ENCODE data around the gene DQX1. TPM values are rescaled to one million over a fixed set of nuclear protein-coding genes. Genes with fewer than 3 reads are reported as not detected.
A peak's percentile ranks its signal among the peaks of the same experiment; 100 is the strongest.

The DQX1 gene
- total and polyA plus RNA-seq, 9 of the 15 experiments (the other 6 are each of a cell fraction or from before 2014, with no cell fraction given) = 0.04 to 0.38 (median 0.18) TPM; not detected in 1

GRCh38 chr2:74507145-74507925 is 18.7 kb downstream of the DQX1 start, which contains the start of gene PCGF1 (continued):
- TF ChIP-seq PKNOX1 (IDR thresholded peaks at IDR 0.05) (no peak), HDAC3 (IDR thresholded peaks at IDR 0.05; ENCODE audit: borderline replicate concordance, partially characterized antibody) (no peak), MTA1 (IDR thresholded peaks at IDR 0.05; ENCODE audit: borderline replicate concordance) (no peak), NCOA1 (IDR thresholded peaks at IDR 0.05; ENCODE audit: low read depth) (no peak), FOXO4 (CRISPR knock-in tag; IDR thresholded peaks at IDR 0.05) (no peak), CHCHD3 (CRISPR knock-in tag; IDR thresholded peaks at IDR 0.05) (no peak), NFE2 (IDR thresholded peaks at IDR 0.05; ENCODE audit: low read depth) (0 out of 2 replicates have a peak, but pooled peaks have one; percentile 2), ZNF551 (CRISPR knock-in tag; IDR thresholded peaks at IDR 0.05) (no peak), ZBTB49 (CRISPR knock-in tag; IDR thresholded peaks at IDR 0.05; ENCODE audit: borderline replicate concordance) (no peak), SMAD2 (IDR thresholded peaks at IDR 0.05; ENCODE audit: low read depth, low read length) (no peak), NKRF (IDR thresholded peaks at IDR 0.05; ENCODE audit: borderline replicate concordance) (peak; percentile 74), ELF4 (CRISPR knock-in tag; IDR thresholded peaks at IDR 0.05) (0 out of 2 replicates have a peak, but pooled peaks have one; percentile 15)
- TF ChIP-seq, protein P1, sequence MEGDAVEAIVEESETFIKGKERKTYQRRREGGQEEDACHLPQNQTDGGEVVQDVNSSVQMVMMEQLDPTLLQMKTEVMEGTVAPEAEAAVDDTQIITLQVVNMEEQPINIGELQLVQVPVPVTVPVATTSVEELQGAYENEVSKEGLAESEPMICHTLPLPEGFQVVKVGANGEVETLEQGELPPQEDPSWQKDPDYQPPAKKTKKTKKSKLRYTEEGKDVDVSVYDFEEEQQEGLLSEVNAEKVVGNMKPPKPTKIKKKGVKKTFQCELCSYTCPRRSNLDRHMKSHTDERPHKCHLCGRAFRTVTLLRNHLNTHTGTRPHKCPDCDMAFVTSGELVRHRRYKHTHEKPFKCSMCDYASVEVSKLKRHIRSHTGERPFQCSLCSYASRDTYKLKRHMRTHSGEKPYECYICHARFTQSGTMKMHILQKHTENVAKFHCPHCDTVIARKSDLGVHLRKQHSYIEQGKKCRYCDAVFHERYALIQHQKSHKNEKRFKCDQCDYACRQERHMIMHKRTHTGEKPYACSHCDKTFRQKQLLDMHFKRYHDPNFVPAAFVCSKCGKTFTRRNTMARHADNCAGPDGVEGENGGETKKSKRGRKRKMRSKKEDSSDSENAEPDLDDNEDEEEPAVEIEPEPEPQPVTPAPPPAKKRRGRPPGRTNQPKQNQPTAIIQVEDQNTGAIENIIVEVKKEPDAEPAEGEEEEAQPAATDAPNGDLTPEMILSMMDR (IDR thresholded peaks at IDR 0.05 in 2 of 3, conservative IDR thresholded peaks at IDR 0.05 in 1 of 3; ENCODE audit: insufficient read depth in 2 of 3, low read depth in 1 of 3, low read length in 3 of 3) = peak; percentile 42 to 57 (median 54); a peak in 5 of 6 replicates
- TF ChIP-seq, protein P2, sequence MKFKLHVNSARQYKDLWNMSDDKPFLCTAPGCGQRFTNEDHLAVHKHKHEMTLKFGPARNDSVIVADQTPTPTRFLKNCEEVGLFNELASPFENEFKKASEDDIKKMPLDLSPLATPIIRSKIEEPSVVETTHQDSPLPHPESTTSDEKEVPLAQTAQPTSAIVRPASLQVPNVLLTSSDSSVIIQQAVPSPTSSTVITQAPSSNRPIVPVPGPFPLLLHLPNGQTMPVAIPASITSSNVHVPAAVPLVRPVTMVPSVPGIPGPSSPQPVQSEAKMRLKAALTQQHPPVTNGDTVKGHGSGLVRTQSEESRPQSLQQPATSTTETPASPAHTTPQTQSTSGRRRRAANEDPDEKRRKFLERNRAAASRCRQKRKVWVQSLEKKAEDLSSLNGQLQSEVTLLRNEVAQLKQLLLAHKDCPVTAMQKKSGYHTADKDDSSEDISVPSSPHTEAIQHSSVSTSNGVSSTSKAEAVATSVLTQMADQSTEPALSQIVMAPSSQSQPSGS (CRISPR knock-in tag; IDR thresholded peaks at IDR 0.05) = no peak
- TF ChIP-seq, protein P3, sequence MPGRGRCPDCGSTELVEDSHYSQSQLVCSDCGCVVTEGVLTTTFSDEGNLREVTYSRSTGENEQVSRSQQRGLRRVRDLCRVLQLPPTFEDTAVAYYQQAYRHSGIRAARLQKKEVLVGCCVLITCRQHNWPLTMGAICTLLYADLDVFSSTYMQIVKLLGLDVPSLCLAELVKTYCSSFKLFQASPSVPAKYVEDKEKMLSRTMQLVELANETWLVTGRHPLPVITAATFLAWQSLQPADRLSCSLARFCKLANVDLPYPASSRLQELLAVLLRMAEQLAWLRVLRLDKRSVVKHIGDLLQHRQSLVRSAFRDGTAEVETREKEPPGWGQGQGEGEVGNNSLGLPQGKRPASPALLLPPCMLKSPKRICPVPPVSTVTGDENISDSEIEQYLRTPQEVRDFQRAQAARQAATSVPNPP (IDR thresholded peaks at IDR 0.05; ENCODE audit: borderline replicate concordance, insufficient read depth, insufficient read length) = no peak

All from K562 (cell line).